GM12878 (cell line): ENCODE measurements around the gene TACR1.

ENCODE experiments used
- CHD4 ChIP-seq: fragments of 200-600 bp; sonication (generic); IDR thresholded peaks from 2 replicates; pipeline ENCODE4 v1.6.1; 2016; ENCODE audit warnings: mild to moderate bottlenecking
- CTCF ChIP-seq, 3 experiments: IDR thresholded peaks in 2 of 3; conservative IDR thresholded peaks in 1 of 3; 2 replicates each; pipeline ENCODE4 v1.5.1; 2011; ENCODE audit warnings: low read depth in 3 of 3, low read length in 3 of 3, mild to moderate bottlenecking in 3 of 3, control low read depth in 2 of 3, moderate library complexity in 2 of 3, inconsistent platforms in 1 of 3, mixed read lengths in 1 of 3; ENCODE audit not compliant: control insufficient read depth in 2 of 3, insufficient read depth in 1 of 3; ENCODE audit errors: extremely low read depth in 1 of 3
- MTA3 ChIP-seq: IDR thresholded peaks from 2 replicates; pipeline ENCODE4 v1.6.1; 2012; ENCODE audit warnings: low read length, inconsistent platforms, borderline replicate concordance
- PBX3 ChIP-seq: IDR thresholded peaks from 2 replicates; pipeline ENCODE4 v1.6.1; 2011; ENCODE audit warnings: mild to moderate bottlenecking, low read depth, low read length, moderate library complexity; ENCODE audit not compliant: insufficient replicate concordance
- RAD21 ChIP-seq: IDR thresholded peaks from 2 replicates; pipeline ENCODE4 v1.6.1; 2011; ENCODE audit warnings: mild to moderate bottlenecking, low read depth, low read length, moderate library complexity; ENCODE audit not compliant: insufficient read depth
- RB1 ChIP-seq: fragments of 450-650 bp; formaldehyde crosslinking; IDR thresholded peaks from 2 replicates; pipeline ENCODE4 v1.6.1; 2017; ENCODE audit warnings: mild to moderate bottlenecking, borderline replicate concordance
- ZNF217 ChIP-seq: fragments of 450-650 bp; IDR thresholded peaks from 2 replicates; pipeline ENCODE4 v1.6.1; 2017; ENCODE audit warnings: antibody characterized with exemption, mild to moderate bottlenecking
- TF ChIP-seq, protein P1 (sequence below): IDR thresholded peaks from 2 replicates; pipeline ENCODE4 v1.6.1; 2012; ENCODE audit warnings: low read depth, low read length, improper control_type of control experiment

GRCh38 chr2:75155115-75155514 is 44.2 kb downstream of the TACR1 start:
- no peak for TF ChIP-seq ZNF217
- TF ChIP-seq CTCF (IDR thresholded peaks at IDR 0.05 in 2 of 3, conservative IDR thresholded peaks at IDR 0.05 in 1 of 3; ENCODE audit: control insufficient read depth in 2 of 3, extremely low read depth in 1 of 3, insufficient read depth in 1 of 3, low read depth in 3 of 3, low read length in 3 of 3) = no peak
- TF ChIP-seq, protein P1, sequence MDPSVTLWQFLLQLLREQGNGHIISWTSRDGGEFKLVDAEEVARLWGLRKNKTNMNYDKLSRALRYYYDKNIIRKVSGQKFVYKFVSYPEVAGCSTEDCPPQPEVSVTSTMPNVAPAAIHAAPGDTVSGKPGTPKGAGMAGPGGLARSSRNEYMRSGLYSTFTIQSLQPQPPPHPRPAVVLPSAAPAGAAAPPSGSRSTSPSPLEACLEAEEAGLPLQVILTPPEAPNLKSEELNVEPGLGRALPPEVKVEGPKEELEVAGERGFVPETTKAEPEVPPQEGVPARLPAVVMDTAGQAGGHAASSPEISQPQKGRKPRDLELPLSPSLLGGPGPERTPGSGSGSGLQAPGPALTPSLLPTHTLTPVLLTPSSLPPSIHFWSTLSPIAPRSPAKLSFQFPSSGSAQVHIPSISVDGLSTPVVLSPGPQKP = no peak
- TF ChIP-seq RAD21 = no peak
- TF ChIP-seq PBX3 = no peak
- TF ChIP-seq MTA3 = no peak
- no peak for TF ChIP-seq RB1
- TF ChIP-seq CHD4 = no peak
